ENCODE data around the gene DOCK9.

Gene DOCK9

DNA sequence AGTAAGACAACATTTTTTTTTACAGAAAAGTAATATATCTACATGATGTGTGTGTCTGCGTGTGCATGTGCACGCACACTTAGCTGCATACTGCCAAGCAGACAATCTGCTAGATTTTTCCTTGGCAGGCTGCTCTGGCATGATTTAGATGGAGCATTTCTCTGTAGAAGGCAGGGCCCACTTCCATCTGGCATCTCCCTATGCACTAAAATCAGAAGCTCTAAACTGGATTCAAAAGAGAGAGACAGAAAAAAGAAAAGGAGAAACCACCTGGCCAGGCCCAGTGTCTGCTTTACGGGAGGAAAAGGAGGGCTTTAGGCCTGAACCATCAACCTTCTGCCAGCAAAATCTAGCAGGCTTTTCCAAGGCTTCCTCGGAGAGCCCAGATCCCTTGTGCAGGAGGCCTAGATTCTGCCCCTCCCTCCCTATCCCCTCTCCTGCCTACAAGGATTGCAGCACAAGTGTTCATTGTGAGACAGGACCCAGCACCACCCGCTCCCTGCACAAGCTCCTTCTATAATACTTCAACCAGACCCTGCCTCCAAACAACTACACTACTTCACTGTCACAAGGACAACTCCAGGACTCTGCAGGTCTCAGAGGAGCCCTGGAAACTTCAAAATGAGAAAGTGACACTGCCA is 99.3 kb downstream of the DOCK9 start:
- no peak for DNase-seq

DNA sequence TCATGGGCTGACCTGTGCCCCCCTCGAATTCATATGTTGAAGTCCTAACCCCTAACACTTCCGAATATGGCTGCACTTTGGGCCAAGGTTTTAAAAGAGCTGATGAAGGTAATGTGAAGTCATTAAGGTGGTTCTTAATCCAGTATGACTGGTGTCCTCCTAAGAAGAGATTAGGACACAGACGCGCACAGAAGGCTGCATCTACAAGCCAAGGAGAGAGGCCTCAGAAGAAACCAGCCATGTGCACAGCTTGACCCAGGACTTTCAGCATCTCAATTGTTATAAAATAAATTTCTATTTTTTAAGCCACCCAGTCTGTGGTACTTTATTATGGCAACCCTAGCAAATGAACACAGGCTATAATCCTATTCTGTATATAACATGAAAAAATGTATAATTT is 99.9 kb downstream of the DOCK9 start:
- no peak for DNase-seq

DNA sequence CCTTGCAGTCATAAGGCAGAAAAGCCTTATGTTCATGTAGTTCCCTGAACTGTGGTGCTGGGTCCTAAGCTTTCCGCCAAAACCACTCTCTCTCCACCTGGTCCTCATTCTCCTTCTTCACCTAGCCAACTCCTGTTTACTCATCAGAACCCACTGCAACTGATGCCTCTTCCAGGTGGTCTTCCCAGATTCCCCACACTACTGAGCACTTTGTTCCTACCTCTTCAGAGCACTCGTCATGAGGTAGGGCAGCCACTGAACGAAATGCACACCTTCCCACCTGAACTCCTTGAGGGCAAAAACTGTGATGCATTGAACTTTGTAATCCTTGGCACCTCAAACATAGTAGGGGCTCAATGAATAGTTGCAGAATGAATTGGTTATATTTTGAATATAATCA is 100.4 kb downstream of the DOCK9 start:
- DNase-seq: no peak

DNA sequence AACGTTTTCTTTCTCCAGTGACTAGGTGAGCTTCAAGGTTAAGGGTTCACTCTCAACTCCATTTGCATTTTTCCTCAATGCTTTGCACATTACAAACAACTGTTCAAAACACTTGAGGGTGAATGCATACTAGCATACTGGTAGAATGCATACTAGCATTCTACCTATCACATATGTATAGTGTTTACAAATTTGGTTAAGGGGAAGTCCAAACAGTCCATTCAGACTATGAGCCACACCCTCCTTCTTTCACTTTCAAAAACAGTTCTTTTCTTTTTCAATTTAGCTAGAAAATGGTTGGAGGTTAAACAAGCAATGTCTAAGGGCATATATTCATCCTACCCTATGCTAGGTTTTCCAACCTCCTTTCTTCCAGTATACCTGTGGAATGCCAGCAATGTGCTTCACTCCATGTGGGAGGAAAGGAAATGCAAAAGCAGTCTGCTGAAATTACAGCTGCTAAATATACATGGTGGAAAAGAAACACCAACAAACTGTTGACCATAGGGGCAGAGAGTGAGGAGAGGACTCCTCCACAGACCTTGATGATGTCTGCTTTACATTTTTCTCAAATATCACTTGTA is 102.6 kb downstream of the DOCK9 start:
- no peak for DNase-seq

DNA sequence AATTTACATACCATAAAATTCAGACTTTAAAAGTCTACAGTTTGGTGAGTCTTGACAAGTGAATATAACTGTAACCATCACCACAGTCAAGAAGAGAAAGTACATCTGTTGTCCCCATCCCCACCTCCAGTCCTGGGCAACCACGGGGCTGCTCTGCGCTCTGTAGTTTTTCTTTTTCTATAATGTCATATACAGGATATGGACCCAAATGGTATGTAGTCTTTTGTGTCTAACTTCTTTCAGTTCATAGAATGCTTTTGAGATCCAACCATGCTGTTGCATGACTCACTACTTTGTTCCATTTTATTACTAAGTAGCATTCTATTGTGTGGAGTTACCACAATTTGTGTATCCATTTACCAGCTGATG is 103.9 kb downstream of the DOCK9 start:
- DNase-seq: no peak

DNA sequence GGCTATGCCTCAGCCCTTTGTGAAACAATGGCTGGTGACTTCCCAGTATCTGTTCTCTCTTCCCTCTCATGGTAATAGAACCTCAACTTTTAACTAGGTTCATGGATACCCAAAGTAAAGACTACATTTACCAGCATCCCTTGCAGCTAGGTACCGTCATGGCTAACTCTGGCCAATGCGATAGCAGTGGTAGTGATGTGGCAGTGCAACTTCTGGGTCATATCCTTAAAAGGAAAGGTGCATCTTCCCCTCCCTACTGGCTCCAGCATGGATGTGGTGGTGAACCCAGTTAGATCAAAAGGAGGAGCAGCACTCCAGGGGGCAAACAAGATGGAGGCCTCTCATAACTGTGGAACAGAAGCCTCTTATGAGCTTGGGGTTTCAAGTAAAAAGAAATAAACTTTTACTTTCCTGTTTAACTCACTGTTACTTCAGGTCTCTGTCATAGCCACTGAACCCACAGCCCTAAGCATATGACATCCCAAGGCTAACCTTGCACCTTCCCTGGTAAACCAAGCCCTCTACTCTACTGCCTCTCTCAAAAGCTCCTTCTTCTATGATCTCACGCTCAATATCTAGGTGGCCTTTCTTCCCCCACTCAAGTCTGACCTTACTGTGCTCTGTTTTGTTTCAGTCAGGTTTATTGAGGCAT is 104.4 kb downstream of the DOCK9 start:
- DNase-seq: no peak

DNA sequence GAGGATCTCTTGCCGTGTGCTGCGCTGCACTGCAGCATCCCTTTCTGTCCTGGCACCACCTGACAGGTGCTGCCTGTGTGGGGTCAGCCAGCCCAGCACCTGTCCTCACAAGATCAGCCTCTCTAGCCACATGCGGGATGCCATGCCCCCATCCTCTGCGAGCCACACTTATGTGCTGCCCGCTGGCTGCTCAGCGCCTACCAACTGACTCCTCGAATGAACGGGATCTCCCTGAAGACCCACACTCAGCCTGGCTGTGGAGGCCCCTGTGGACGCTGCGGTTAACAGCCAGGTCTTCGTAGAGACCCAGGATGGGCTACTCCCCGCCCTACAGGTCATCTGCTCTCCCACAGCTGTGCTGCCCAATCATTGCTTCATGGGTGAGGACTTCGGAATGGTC is 106.1 kb downstream of the DOCK9 start:
- DNase-seq: no peak

DNA sequence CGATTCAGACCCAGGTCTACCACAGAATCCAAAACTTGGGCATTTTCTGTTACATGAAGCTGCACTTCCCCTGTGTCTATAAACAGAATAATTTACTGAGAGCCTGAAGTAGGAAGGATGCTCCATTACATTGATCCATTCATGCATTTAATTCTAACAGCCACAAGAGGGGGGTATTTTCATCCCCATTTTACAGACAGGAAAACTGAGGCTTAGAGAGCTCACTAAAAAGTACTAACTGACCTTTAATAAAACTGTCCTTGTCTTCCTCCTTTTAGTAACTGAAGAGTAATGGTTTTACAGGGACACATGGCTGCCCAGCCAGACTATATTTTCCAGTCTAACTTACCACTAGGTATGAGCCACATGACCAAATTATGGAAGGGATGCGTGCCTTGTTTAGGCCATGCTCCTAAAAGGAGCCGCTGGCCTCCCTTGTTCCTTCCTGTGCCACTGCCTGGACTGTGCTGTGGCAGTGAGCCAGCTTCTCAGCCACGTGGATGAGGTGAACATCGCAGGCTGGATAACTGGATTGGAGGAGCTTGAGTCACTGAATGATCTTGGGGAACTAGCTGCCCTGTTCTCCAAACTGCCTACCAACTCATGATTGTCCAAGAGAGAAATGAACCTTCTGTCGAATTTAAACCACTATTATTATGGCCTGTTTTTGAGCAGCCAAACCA is 108.3 kb downstream of the DOCK9 start:
- no peak for DNase-seq

DNA sequence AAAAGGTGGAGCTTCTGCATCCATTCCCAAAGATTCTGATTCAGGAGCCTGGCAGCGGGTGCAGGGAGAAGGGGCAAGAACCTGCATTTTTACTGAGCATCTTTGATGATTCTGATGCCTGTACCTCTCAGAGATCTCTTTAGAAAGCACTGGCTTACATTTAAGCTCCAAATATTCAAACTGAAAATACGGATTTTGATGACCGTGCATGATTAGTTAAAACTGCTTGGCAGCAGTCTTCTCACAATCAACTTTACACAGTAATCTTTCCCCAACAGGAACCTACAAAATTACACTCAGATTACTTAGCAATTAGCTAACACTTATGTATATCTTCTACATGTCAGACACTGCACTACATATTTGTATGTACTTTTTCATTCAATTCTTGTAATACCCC is 108.9 kb downstream of the DOCK9 start:
- no peak for DNase-seq

DNA sequence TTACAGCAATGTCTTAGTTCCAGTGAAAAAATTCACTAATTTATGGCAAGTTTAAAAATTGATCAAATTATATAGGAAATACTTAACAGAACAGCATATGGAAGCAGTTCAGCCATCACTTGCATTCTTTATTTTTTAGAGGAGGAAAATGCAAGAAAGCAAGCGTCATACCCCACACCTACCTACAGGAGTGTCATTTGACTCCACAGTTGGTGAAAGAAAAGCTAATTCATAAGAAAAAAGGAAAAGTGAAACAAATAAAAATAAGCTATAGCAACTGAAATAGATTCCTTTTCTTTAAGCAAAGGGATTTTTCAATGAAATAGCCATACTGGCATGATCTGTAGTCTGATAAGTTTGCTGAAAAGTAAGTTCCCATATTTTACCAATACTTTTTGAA is 111.0 kb downstream of the DOCK9 start:
- no peak for DNase-seq

DNA sequence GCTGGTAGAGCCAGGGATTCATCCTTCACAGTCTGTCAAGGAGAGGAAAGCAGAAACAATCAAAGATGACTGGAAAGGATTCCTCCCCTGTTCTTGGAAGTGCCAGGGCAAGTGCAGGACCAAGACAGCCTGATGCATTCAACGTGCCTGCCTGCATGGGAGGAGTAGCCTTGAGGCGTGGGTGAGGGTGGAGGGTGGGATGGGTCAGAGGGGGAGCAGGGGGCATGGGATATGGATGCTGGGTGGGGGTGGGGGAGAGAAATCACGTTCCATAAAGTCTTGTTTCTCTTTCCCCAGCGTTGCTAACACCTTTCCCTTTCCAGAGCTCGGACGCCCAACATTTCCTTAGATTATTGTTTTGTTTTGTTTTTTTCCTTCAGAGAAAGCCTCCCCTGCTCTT is 117.4 kb downstream of the DOCK9 start:
- DNase-seq: no peak

DNA sequence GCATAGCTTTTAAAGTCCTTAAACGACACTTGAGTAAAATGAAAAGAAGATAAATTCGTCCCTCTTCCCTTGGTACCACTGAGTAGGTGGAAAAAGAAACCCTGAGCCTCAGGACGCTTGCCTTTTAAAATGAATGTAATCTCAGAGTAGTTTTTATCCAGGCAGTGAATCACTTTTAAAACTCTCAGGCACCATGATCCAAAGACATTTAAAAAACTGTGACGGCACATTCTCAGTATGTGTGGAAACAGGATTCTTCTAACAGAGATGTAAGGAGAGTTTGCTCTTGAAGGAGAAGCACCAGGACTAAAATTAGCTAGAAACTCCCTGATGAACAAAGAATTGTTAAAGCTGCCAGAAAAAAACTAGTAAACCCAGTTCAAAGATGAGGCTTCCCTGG is 119.7 kb downstream of the DOCK9 start:
- no peak for DNase-seq

DNA sequence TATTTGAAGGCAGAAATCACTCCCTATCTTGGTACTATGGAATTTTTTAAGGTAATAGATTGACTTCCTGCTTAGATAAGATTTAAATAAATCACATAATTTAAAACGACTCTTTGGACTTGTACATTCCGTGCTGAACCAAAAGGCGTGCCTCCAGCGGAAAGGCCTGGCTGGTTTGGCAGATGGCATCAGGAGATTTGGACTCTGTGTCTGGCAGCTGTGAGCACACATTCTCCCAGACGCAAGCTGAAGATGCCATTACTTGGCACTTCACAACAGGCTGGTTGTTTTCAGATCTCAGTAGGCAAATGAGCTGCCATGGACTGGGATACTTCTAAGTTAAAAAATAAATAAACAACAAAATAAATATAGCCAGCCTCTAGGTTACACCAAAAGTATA is 120.9 kb downstream of the DOCK9 start:
- DNase-seq: no peak

DNA sequence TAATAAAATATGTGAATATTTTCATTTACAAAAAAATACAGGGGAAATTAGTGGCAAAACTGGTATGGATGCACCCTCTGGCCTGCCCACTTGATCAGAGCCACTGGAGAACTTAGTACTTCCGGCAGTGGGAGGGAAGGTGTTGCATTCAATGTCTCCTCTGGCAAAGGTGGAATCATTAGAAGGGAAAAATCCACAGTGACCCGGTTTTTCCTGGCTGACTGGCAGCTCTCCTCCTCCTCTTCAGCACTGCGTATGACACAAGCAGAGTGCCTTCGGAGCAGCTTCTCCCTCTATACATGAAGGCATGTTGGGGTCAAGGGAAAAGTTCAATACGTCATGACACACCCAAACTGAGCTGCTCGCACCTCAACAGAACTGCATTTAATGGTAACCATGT is 123.4 kb downstream of the DOCK9 start:
- DNase-seq: no peak

DNA sequence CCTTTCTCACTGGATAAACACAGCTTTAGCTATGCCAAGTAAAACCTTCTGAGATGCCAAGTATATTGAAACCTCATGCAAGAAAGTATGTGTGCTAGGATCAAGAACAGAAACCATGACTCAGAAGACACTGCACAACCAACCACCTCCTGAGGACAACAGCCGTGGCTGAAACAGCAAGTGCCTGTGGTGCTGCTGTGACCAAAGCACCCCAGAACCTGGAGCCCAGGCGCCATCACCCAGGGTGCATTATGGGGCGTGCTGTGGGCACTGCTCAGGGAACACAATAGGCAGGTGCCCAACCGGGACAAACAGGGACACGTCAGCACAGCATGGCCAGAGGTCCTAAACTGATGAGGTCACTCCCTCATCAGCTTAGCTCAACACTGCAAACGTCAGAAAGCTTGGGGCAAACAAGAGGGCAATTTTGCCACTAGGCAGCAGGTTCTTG is 124.1 kb downstream of the DOCK9 start:
- no peak for DNase-seq

DNA sequence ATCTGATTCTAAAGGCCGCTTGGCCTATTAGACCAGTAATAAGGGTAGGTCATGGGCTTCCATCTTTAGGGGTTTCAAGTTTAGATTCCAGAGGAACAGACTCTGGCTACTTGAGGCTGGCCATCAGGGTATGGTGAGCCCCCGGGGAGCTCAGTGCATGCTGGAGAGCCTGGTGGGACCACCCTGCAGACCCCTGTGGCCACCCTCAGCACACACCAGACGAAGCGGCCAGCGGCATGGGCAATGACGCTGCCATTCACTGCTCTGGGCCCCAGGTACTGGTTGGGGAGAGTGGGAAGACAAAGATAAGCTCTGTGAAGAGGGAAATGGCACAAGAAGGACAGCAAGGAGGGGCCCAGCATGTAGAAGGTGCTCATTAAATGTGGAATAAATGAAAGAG is 126.6 kb downstream of the DOCK9 start:
- DNase-seq: no peak

DNA sequence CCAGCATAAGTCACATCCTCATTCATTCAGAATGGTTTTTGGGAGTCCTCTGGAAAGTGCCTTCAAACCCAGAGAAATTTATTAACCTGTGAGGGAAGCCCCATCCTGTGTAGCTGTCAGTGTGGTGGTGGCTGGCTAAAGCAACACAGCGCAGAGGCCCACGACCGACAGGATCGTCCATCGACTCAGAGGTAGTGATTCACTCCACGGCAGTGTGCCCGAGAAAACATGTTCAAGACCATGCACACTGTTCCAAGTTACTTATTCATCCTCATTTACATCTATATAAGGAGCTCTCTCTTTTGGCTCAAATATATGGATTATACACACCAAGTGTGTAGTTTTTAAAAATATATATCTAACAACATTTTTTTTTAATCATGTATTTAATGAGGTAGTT is 129.1 kb downstream of the DOCK9 start:
- DNase-seq: no peak

DNA sequence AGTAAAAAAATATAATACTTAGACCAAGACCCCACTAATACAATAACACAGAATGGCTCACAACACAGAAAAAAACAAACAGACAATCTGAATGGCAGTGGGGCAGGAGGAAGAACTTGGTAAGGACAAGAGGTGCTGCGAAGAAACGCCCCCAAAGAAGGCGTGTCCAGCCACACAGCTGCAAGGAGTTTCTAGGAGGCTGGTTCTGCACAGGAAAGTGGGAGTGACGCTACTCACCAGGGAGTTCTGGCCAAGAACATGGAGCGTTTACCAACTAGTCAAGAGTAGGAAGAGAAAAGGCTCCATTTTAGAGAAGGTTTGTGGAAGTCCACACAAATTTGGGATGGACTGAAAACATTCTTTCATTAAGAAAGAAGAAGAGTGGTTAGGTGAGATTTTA is 130.1 kb downstream of the DOCK9 start:
- no peak for DNase-seq

DNA sequence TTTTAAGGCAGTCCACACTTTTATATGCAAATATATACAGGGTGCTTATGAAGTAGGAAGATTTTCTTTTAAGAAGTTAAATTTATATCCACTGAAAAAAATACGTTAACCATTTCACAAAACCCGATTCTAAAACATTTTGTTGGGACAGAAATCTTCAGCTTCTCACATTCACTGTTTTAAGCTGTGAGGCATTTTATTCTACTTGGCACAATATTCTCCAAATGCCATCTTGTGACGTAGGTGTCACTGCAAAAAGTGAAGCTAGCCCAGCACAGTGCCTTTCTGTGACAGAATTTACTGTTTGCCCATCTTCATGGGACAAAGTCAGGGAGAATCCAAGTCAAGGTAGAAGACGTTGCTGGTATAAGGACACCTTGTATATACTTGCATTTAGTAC is 130.9 kb downstream of the DOCK9 start:
- DNase-seq: no peak

DNA sequence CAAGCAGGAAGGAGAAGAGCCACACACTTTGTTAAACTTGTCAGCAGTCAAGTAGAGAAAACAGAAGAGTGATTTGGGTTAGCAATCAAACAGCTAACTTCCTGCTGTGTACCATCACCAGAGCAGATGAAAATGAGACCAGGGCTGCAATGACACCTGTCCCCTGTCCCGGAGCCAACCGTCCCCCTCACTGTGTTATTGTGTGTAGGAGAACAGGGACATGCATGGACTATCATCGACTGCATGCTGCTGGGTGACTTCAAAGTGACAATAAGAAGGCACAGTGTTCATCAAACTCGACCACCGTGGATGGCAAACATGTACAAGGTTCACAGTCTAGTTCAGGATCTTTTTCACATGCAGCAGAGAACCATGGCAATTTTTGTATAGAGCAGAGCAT is 131.3 kb downstream of the DOCK9 start:
- DNase-seq: no peak

DNA sequence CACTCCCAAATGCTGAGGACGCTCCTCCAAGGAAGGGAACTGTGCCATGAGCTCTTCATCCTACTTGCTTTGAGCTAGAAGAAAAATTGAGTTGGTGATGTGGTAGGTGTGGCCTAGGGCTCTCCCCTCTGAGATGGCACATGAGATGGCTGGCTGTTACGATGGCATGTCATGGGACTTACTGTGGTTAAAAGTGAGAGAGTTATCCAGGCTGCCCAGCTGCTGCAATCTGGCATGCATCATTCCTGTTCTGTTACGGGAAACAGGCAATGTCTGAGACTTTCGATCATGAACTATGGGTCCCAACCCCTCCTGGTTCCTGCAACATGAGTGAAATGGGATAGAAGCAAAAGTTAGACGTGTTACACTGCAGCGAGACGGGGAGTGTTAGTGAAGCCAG is 132.1 kb downstream of the DOCK9 start:
- DNase-seq: no peak

DNA sequence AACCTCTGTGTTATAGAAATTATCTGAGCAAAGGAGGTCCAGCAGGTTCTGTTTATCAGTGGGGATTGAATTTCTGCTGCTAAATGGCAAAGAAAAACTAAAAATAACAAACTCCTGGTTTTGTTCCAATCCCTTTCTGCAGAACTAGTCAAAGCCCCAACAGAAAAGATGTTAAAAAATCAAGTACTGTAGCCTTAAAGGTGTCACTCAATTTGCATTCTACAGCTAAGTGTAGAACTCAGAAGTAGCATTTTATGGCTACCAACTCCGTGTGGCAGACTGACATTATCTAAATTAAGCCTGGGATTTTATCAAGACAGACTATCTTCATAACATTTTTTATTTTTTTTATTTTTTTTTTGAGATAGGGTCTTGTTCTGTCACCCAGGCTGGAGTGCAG is 133.8 kb downstream of the DOCK9 start:
- no peak for DNase-seq

DNA sequence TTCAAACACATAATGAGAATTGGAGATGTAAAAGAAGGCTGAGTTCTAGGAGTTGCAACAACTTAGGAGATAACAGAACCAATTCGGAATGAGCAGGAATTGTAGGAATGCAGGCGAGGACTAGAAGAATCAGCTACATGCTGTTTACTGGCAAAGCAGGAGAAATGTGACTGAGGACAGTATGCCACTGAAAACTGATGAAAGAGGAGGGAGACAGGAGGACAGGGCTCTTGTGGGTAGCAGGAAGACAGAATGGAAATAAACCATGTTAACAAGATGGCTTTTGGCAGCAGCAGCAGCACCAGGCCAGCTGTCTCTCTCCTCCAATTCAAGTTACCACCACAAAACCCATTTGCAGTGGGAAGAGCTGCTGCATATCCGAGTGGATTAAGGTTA is 134.4 kb downstream of the DOCK9 start:
- no peak for DNase-seq

DNA sequence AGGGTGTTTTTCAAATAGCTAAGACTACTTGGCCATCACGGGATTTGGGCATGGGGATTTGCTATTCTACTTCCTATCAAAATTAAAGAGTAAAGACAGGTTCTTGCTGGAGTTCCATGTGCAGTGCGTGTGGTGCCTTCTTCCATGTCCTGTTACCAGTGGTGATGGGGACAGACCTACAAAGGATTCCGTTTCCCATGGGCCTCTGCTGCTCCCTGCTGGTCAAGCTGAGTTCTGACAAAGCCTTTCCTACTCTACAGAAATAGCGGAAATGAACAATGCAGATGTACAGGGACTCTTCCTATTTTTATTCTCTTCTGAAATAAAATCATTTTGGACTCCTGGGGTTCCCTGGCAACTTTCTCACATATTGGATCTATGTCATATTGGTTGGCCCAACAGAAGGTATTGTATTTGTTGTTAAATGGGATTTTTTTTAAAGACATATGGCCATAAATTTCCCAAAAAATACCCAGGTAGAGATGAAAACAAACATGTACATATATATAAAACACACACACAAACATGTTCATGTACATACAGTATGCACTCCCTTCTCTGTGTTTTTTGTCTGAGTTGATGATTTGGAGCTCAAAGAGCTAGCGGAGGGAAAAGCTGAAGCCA is 134.9 kb downstream of the DOCK9 start:
- DNase-seq: peak; percentile 63
